C4-2B (cell line): Measurements from ENCODE around the gene C2orf74.
"Not testable (repeated sequence)": the region's sequence is repeated elsewhere in the genome, so short reads cannot be mapped to it uniquely, and the experiment has no call there.

Experiments used
- CTCF ChIP-seq: fragments of 450-650 bp; conservative IDR thresholded peaks from 2 replicates; pipeline ENCODE4 v1.5.1; 2017; ENCODE audit warnings: mild to moderate bottlenecking
- ZFX ChIP-seq: fragments of 450-650 bp; IDR thresholded peaks from 2 replicates; pipeline ENCODE4 v1.6.1; 2017

- TF ChIP-seq CTCF, ZFX: not testable (repeated sequence)
Measured at GRCh38 chr2:61128122-61128521, 33.9 kb upstream of the C2orf74 start.
